ENCODE results near the gene MIF4GD. TPM values are rescaled to one million over a fixed set of nuclear protein-coding genes. Genes with fewer than 3 reads are reported as not detected.

The MIF4GD gene
- total and polyA plus RNA-seq, 9 of the 15 experiments (the other 6 are each of a cell fraction or from before 2014, with no cell fraction given) = 11.8 to 63.8 (median 28.1) TPM

- TF ChIP-seq FIP1L1 (IDR thresholded peaks at IDR 0.05; ENCODE audit: low read depth, low read length, poor library complexity, severe bottlenecking) (peak; percentile 93), ARID3B (CRISPR knock-in tag; IDR thresholded peaks at IDR 0.05; ENCODE audit: borderline replicate concordance) (peak; percentile 47; the same call in 1 of the 2 replicates), E2F4 (CRISPR knock-in tag; IDR thresholded peaks at IDR 0.05; ENCODE audit: low read depth) (peak; percentile 81; the same call in 1 of the 2 replicates), ZNF165 (CRISPR knock-in tag; IDR thresholded peaks at IDR 0.05; ENCODE audit: borderline replicate concordance) (no peak), ZNF764 (CRISPR knock-in tag; IDR thresholded peaks at IDR 0.05; ENCODE audit: low read depth) (0 out of 2 replicates have a peak, but pooled peaks have one; percentile 44), TRIM25 (IDR thresholded peaks at IDR 0.05; ENCODE audit: borderline replicate concordance) (no peak), ETV1 (tag; conservative IDR thresholded peaks at IDR 0.05; ENCODE audit: low read depth) (peak; percentile 37), ZNF740 (CRISPR knock-in tag; IDR thresholded peaks at IDR 0.05) (no peak), ZNF740 (tag; IDR thresholded peaks at IDR 0.05) (no peak), KAT2B (IDR thresholded peaks at IDR 0.05; ENCODE audit: low read depth, low read length) (no peak), BHLHE40 (IDR thresholded peaks at IDR 0.05; ENCODE audit: low read length) (no peak; the same call in 1 of the 2 replicates), MTF1 (CRISPR knock-in tag; IDR thresholded peaks at IDR 0.05; ENCODE audit: borderline replicate concordance) (no peak), SMAD4 (CRISPR knock-in tag; conservative IDR thresholded peaks at IDR 0.05) (peak; percentile 98), JUND (IDR thresholded peaks at IDR 0.05; ENCODE audit: borderline replicate concordance, low read depth, low read length) (peak; percentile 20; the same call in 1 of the 2 replicates), JUND (tag; IDR thresholded peaks at IDR 0.05; ENCODE audit: borderline replicate concordance, low read depth, low read length) (peak; percentile 9; the same call in 1 of the 3 replicates), POLR2AphosphoS2 (IDR thresholded peaks at IDR 0.05; ENCODE audit: low read length) (no peak), ZNF212 (CRISPR knock-in tag; IDR thresholded peaks at IDR 0.05) (no peak), XRCC4 (IDR thresholded peaks at IDR 0.05; ENCODE audit: extremely low read depth, insufficient read depth, insufficient read length) (no peak), ZNF311 (CRISPR knock-in tag; IDR thresholded peaks at IDR 0.05) (no peak), EGR1 (conservative IDR thresholded peaks at IDR 0.05) (peak; percentile 14; the same call in 1 of the 2 replicates), GATA2 (CRISPR knock-in tag; IDR thresholded peaks at IDR 0.05) (no peak), ZNF133 (CRISPR knock-in tag; IDR thresholded peaks at IDR 0.05) (no peak)
Measured at GRCh38 chr17:75271233-75271954, 363 bp upstream of the MIF4GD start (continued).

Measured in K562 (cell line).